PC-3 (cell line): Measurements from ENCODE around the gene IRX1. TPM values are rescaled to one million over a fixed set of nuclear protein-coding genes. Genes with fewer than 3 reads are reported as not detected.

Experiments
- ATAC-seq: fragments of 200-7000 bp; cut with Tn5 transposase; 2 replicates; pipeline ENCODE4 v1.9.1; 2020; ENCODE audit warnings: mild to moderate bottlenecking, moderate library complexity
- BruUV-seq: library from RNA; stranded (reverse); fragments of 400-500 nt; replicated peaks from 2 replicates; lab custom pipeline; 2021; lab: Mats Ljungman, UMichigan
- CTCF ChIA-PET: fragments of 300-600 bp; sonication (Branson Sonifier 250); formaldehyde crosslinking; loops from one replicate; lab custom pipeline; 2022; ENCODE audit warnings: antibody characterized with exemption; lab: Charles Lee
- POLR2A ChIA-PET: fragments of 300-600 bp; sonication (Branson Sonifier 250); formaldehyde crosslinking; loops from one replicate; lab custom pipeline; 2022; ENCODE audit warnings: antibody characterized with exemption; ENCODE audit not compliant: unreplicated experiment; lab: Charles Lee
- DNase-seq: peaks from one replicate; pipeline ENCODE4 v3.0.0-alpha.2; 2015
- H2AFZ ChIP-seq: fragments of 300-600 bp; sonication (generic); 2 replicates; pipeline ENCODE4 v1.6.0; 2016; ENCODE audit warnings: antibody characterized with exemption, low read length
- H3F3A ChIP-seq: fragments of 300-600 bp; sonication (generic); one replicate; pipeline ENCODE4 v1.6.0; 2017; ENCODE audit warnings: antibody characterized with exemption, low read length, control low read depth, mild to moderate bottlenecking; ENCODE audit not compliant: unreplicated experiment
- H3K27ac ChIP-seq: fragments of 300-600 bp; sonication (generic); 2 replicates; pipeline ENCODE4 v1.5.1; 2016; ENCODE audit warnings: mild to moderate bottlenecking, low read length
- H3K27me3 ChIP-seq: fragments of 300-600 bp; sonication (generic); 2 replicates; pipeline ENCODE4 v1.6.1; 2016; ENCODE audit warnings: low read length, mixed read lengths
- H3K36me3 ChIP-seq: fragments of 300-600 bp; sonication (generic); 2 replicates; pipeline ENCODE4 v1.6.1; 2016; ENCODE audit warnings: low read depth, mixed run types, low read length, mixed read lengths
- H3K4me1 ChIP-seq: fragments of 300-600 bp; sonication (generic); 2 replicates; pipeline ENCODE4 v1.5.1; 2016; ENCODE audit warnings: low read length; ENCODE audit not compliant: insufficient read depth
- H3K4me2 ChIP-seq: fragments of 300-600 bp; sonication (generic); 2 replicates; pipeline ENCODE4 v1.6.0; 2016; ENCODE audit warnings: low read length
- H3K4me3 ChIP-seq: fragments of 300-600 bp; sonication (generic); 2 replicates; pipeline ENCODE4 v1.5.1; 2016; ENCODE audit warnings: mild to moderate bottlenecking, low read length, mixed read lengths
- H3K79me2 ChIP-seq: fragments of 300-600 bp; sonication (generic); 2 replicates; pipeline ENCODE4 v1.6.1; 2017; ENCODE audit warnings: low read length, mixed read lengths
- H3K9ac ChIP-seq: fragments of 300-600 bp; sonication (generic); 2 replicates; pipeline ENCODE4 v1.6.0; 2016; ENCODE audit warnings: mild to moderate bottlenecking, low read length
- H3K9me2 ChIP-seq: fragments of 300-600 bp; sonication (generic); replicated peaks from 2 replicates; pipeline ENCODE4 v1.6.1; 2016; ENCODE audit warnings: mixed run types, low read length, mixed read lengths
- H3K9me3 ChIP-seq: fragments of 300-600 bp; sonication (generic); 2 replicates; pipeline ENCODE4 v1.6.1; 2016; ENCODE audit warnings: low read length, mixed read lengths
- H4K20me1 ChIP-seq: fragments of 300-600 bp; sonication (generic); 2 replicates; pipeline ENCODE4 v1.6.1; 2016; ENCODE audit warnings: low read length, mixed read lengths
- EZH2 ChIP-seq: fragments of 300-600 bp; sonication (generic); IDR thresholded peaks from one replicate; pipeline ENCODE4 v1.6.1; 2017; ENCODE audit warnings: antibody characterized with exemption, mild to moderate bottlenecking, low read length; ENCODE audit not compliant: unreplicated experiment
- EZH2phosphoT487 ChIP-seq: fragments of 300-600 bp; sonication (generic); IDR thresholded peaks from 2 replicates; pipeline ENCODE4 v1.6.1; 2018; ENCODE audit warnings: mild to moderate bottlenecking, antibody characterized with exemption, low read length, borderline replicate concordance
- intact Hi-C: fragments of 100-400 bp; cut with micrococcal nuclease; formaldehyde crosslinking; loops from 2 replicates; pipeline ENCODE4 v1.9.0; 2023
- total RNA-seq: library from RNA; depleted of rRNA; stranded (reverse); fragments of >200 nt; gene quantifications from 2 replicates; pipeline ENCODE4 v1.2.3, GENCODE V29; 2014
- TF ChIP-seq, protein P1 (sequence below): fragments of 300-600 bp; sonication (generic); conservative IDR thresholded peaks from 2 replicates; pipeline ENCODE4 v1.5.1; 2017; ENCODE audit warnings: antibody characterized with exemption, low read depth, mild to moderate bottlenecking, low read length

The IRX1 gene
- total RNA-seq, 1 experiment from 2014 or later: not detected

DNA sequence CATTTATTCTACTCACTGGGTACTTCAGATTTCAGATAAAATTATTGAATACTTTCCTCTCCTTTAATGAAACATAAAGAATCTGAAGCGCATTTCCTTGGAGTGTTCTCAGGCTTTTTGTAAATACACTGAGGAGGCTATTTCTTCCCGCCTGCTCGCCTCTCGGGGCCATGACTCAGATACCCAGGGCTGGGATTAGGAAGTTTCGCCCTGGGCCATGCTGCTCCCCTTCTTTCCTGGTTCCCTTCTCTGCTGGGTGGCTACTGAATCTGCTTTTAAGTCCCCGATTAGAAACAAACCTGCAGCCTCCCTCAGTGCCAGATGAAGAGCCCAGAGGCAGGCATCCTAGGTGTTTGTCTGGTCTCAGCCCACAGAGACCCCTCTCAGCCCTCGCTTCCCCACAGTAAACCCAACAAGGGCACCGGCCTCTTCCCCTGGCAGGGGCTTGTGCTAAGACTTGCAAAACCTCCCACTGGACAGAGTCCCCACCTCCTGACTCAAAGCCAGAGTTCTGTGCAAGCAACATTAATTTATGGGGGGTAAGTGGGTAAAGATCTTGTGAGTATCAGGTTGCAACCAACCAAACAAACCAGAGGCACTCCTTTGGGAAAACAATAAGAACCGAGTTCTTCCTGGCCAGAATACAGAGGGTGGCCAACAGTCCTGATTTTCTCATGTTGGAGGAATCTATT lies 30.7 kb upstream of the IRX1 start:
- no peak overlapping the region for H3K4me2 ChIP-seq
- BruUV-seq: no TSS peak
- TF ChIP-seq EZH2 (no peak), EZH2phosphoT487 (no peak)
- TF ChIP-seq, protein P1, sequence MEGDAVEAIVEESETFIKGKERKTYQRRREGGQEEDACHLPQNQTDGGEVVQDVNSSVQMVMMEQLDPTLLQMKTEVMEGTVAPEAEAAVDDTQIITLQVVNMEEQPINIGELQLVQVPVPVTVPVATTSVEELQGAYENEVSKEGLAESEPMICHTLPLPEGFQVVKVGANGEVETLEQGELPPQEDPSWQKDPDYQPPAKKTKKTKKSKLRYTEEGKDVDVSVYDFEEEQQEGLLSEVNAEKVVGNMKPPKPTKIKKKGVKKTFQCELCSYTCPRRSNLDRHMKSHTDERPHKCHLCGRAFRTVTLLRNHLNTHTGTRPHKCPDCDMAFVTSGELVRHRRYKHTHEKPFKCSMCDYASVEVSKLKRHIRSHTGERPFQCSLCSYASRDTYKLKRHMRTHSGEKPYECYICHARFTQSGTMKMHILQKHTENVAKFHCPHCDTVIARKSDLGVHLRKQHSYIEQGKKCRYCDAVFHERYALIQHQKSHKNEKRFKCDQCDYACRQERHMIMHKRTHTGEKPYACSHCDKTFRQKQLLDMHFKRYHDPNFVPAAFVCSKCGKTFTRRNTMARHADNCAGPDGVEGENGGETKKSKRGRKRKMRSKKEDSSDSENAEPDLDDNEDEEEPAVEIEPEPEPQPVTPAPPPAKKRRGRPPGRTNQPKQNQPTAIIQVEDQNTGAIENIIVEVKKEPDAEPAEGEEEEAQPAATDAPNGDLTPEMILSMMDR: no peak
- ChIA-PET POLR2A (no interaction called here), CTCF (no interaction called here)
- no peaks in the 10 kb centered on the region for H4K20me1 ChIP-seq
- H3K9me2 ChIP-seq: no peaks in the 10 kb centered on the region
- H3K9ac ChIP-seq: no peak overlapping the region
- H3F3A ChIP-seq: no peaks in the 10 kb centered on the region
- no peaks in the 10 kb centered on the region for H3K36me3 ChIP-seq
- H2AFZ ChIP-seq: no peak overlapping the region
- H3K27ac ChIP-seq: no peak overlapping the region
- DNase-seq (no peak), ATAC-seq (no peak)
- H3K4me1 ChIP-seq: no peaks in the 10 kb centered on the region
- intact Hi-C loops: no loop called here
- H3K79me2 ChIP-seq: no peaks in the 10 kb centered on the region
- H3K9me3 ChIP-seq: peaks cover 28% of the 10 kb centered on the region
- no peak overlapping the region for H3K4me3 ChIP-seq
- H3K27me3 ChIP-seq: no peaks in the 10 kb centered on the region

DNA sequence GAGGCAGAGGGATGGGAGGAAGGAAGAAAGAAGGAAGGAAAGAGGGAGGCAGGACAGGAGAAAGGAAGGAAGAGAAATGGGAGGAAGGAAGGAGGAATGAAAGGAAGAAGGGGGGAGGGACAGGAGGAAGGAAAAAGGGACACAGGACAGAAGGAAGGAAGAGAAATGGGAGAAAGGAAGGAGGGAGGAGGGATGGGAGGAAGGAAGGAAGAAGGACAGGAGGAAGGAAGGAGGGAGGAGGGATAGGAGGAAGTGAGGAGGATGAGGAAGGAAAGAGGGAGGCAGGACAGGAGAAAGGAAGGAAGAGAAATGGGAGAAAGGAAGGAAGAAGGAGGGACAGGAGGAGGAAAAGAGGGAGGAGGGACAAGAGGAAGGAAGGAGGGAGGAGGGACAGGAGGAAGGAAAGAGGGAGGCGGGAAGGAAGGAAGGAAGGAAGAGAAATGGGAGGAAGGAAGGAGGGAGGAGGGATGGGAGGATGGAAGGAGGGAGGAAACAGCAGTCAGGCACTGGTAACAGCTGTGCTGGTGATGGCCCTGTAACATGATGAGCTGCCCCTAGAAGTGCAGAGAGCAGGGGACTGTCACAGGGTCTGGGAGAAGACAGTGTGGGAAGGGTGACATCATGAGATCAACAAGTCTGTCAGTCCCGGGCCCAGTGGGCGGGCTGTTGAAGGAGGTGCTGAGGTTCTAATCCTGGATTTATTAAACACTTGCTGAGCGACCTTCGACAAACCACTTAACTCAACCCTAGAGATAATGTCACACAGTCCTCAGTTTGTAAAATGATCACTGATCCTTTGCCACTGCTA lies 10.7 kb upstream of the IRX1 start:
- BruUV-seq: no TSS peak
- CTCF ChIA-PET: no interaction called here

More for the DNA sequence above, 10.7 kb upstream of the IRX1 start:
- no peaks in the 10 kb centered on the region for H3K36me3 ChIP-seq
- no peak overlapping the region for H3K4me3 ChIP-seq
- TF ChIP-seq, protein P1: no peak
- TF ChIP-seq EZH2phosphoT487: no peak
- TF ChIP-seq EZH2: no peak
- H3F3A ChIP-seq: no peaks in the 10 kb centered on the region
- no peak overlapping the region for H3K4me2 ChIP-seq
- H3K9me3 ChIP-seq: 0 out of 2 replicates have a peak, but pooled peaks cover 3% of the 10 kb centered on the region
- intact Hi-C loops: no loop called here
- H3K27me3 ChIP-seq: no peaks in the 10 kb centered on the region
- H3K27ac ChIP-seq: no peak overlapping the region
- no peak overlapping the region for H2AFZ ChIP-seq
- H3K79me2 ChIP-seq: no peaks in the 10 kb centered on the region
- no peak overlapping the region for H3K9ac ChIP-seq
- H4K20me1 ChIP-seq: no peaks in the 10 kb centered on the region
- POLR2A ChIA-PET: no interaction called here
- no peaks in the 10 kb centered on the region for H3K9me2 ChIP-seq
- no peak for ATAC-seq
- DNase-seq: no peak
- no peaks in the 10 kb centered on the region for H3K4me1 ChIP-seq
